Subcutaneous abdominal adipose tissue (tissue), 5 donors: ENCODE results near the gene BEST2.

Experiments
- H3K27ac ChIP-seq: one replicate; pipeline ENCODE4 v1.7.0; 2013; ENCODE audit warnings: low read depth, mild to moderate bottlenecking, inconsistent platforms, low read length, moderate library complexity
- H3K27me3 ChIP-seq, 5 donors: one replicate each; pipeline ENCODE4 v1.7.0; 2013; ENCODE audit warnings: low read length in 5 of 5, inconsistent platforms in 1 of 5; ENCODE audit not compliant: control insufficient read depth in 5 of 5, insufficient read depth in 4 of 5
- H3K36me3 ChIP-seq, 5 donors: one replicate each; pipeline ENCODE4 v1.7.0; 2013; ENCODE audit warnings: low read length in 5 of 5; ENCODE audit not compliant: control insufficient read depth in 5 of 5, insufficient read depth in 5 of 5
- H3K4me1 ChIP-seq, 5 donors: one replicate each; pipeline ENCODE4 v1.7.0; 2013; ENCODE audit warnings: low read length in 5 of 5, mild to moderate bottlenecking in 3 of 5, moderate library complexity in 1 of 5; ENCODE audit not compliant: control insufficient read depth in 5 of 5, insufficient read depth in 5 of 5
- H3K4me3 ChIP-seq, 5 donors: one replicate each; pipeline ENCODE4 v1.7.0; 2013; ENCODE audit warnings: low read length in 5 of 5, low read depth in 1 of 5
- H3K9ac ChIP-seq, 5 donors: one replicate each; pipeline ENCODE4 v1.7.0; 2013; ENCODE audit warnings: low read length in 5 of 5, mild to moderate bottlenecking in 4 of 5, moderate library complexity in 3 of 5
- H3K9me3 ChIP-seq, 5 donors: one replicate each; pipeline ENCODE4 v1.7.0; 2013; ENCODE audit warnings: low read length in 5 of 5; ENCODE audit not compliant: control insufficient read depth in 5 of 5
- donor health status: healthy.
- donor health status: healthy.
- donor health status: healthy.
- donor health status: healthy.
- donor health status: healthy.

Gene BEST2

DNA sequence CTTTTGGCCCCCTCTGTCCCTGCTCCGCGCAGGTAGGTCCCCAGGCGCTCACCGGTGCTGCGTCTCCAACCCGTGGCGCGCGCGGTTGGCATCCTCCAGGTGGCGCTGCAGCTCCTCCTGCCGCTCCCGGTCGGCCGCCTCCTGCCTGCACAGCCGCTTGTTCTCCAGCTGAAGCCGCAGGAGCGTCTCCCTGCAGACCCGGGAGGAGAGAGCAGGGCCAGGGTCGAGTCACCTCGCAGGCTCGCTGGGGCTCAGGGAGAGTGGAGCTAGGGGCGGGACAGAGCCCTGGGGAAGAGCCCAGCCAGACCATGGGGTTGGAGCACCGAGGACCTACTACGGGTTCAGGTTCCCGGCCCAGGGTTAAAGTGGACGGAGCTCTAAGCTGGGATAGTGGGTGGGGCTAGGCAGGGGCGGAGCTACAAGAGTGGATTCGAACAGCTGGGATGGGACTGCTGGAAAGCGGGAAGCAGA is 14.5 kb downstream of the BEST2 start:
- peak overlapping the region; percentile 60 for H3K27ac ChIP-seq
- H3K36me3 ChIP-seq, result peaks cover 0 to 46% (median 33%) of the 10 kb centered on the region in 5 donors

DNA sequence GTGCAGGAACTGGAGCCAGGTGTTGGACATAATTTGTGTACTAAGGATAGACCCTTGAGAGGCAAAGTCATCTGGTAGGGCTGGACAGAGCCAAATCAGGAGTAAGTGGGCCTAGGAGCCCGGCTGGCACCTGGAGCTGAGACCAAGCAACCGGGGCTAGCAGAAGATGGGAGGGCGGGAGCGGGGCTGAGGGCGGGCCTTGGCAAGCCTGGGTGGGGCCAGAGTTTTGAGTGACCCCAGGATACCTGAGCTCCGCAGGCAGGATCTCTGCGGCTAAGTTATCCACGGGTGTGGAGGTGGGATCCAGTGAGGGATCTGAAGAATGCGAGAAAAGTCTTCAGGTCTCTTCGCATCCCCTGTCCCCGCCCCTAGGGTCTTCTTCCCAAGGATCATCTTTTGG is 15.6 kb downstream of the BEST2 start:
- Histone ChIP-seq H3K4me1 (peaks cover 0 to 65% (median 50%) of the 10 kb centered on the region in 5 donors), H3K9ac (no peak overlapping the region), H3K9me3 (no peaks in the 10 kb centered on the region), H3K27ac (no peak overlapping the region), H3K27me3 (no peaks in the 10 kb centered on the region), H3K4me3 (no peak overlapping the region), H3K36me3 (peaks cover 0 to 48% (median 33%) of the 10 kb centered on the region in 5 donors)

More for the DNA sequence above, 14.5 kb downstream of the BEST2 start:
- Histone ChIP-seq H3K9ac (peak overlapping the region in 2 of 5 donors; percentile 67 to 72), H3K27me3 (no peaks in the 10 kb centered on the region), H3K4me3 (peak overlapping the region; percentile 29 to 73 (median 68)), H3K4me1 (peaks cover 0 to 61% (median 47%) of the 10 kb centered on the region in 5 donors), H3K9me3 (no peaks in the 10 kb centered on the region)

DNA sequence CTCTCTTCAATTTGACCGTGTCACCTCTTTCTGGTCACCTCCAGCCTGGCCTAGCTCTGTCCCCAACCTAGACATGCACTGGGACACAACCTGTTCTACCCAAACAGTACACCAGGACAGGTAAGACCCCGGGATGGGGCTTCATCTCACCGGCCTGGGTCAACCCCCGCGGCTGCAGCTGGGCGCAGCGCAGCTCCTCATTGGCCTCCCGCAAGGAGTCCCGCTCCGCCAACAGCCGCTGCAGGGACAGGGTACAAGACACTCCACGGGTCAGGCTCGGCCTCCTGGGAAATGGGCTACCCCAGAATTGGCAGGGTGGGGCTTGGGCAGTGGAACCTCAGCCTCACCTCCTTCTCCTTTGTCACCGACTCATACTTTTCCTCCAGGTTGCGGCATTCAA is 16.1 kb downstream of the BEST2 start:
- Histone ChIP-seq H3K27me3 (no peaks in the 10 kb centered on the region), H3K27ac (no peak overlapping the region), H3K4me1 (peaks cover 0 to 64% (median 50%) of the 10 kb centered on the region in 5 donors), H3K9ac (no peak overlapping the region), H3K36me3 (peaks cover 0 to 48% (median 33%) of the 10 kb centered on the region in 5 donors), H3K9me3 (no peaks in the 10 kb centered on the region), H3K4me3 (no peak overlapping the region)

- Histone ChIP-seq H3K4me1 (peaks cover 0 to 66% (median 62%) of the 10 kb centered on the region in 5 donors), H3K36me3 (peaks cover 0 to 44% (median 22%) of the 10 kb centered on the region in 5 donors), H3K27ac (peak overlapping the region; percentile 7), H3K4me3 (no peak overlapping the region), H3K27me3 (no peaks in the 10 kb centered on the region), H3K9me3 (no peaks in the 10 kb centered on the region), H3K9ac (no peak overlapping the region)
Observed at GRCh38 chr19:12769689-12770088, 18.1 kb downstream of the BEST2 start.

- H3K4me3 ChIP-seq, result no peak overlapping the region
- H3K9ac ChIP-seq, result peak overlapping the region in 1 of 5 donors; percentile 59
- H3K9me3 ChIP-seq, result no peaks in the 10 kb centered on the region
- peaks cover 0 to 60% (median 56%) of the 10 kb centered on the region in 5 donors for H3K4me1 ChIP-seq
- peak overlapping the region; percentile 37 for H3K27ac ChIP-seq
- H3K36me3 ChIP-seq, result peaks cover 0 to 36% (median 17%) of the 10 kb centered on the region in 5 donors
- H3K27me3 ChIP-seq, result no peaks in the 10 kb centered on the region
Observed at GRCh38 chr19:12770922-12771321, 19.3 kb downstream of the BEST2 start.

GRCh38 chr19:12772323-12772722 is 20.7 kb downstream of the BEST2 start:
- Histone ChIP-seq H3K27me3 (no peaks in the 10 kb centered on the region), H3K9ac (peak overlapping the region in 1 of 5 donors; percentile 59), H3K27ac (peak overlapping the region; percentile 84), H3K9me3 (no peaks in the 10 kb centered on the region), H3K4me3 (peak overlapping the region in 1 of 5 donors; percentile 22), H3K36me3 (peaks cover 0 to 31% (median 16%) of the 10 kb centered on the region in 5 donors), H3K4me1 (peaks cover 0 to 62% (median 54%) of the 10 kb centered on the region in 5 donors)

DNA sequence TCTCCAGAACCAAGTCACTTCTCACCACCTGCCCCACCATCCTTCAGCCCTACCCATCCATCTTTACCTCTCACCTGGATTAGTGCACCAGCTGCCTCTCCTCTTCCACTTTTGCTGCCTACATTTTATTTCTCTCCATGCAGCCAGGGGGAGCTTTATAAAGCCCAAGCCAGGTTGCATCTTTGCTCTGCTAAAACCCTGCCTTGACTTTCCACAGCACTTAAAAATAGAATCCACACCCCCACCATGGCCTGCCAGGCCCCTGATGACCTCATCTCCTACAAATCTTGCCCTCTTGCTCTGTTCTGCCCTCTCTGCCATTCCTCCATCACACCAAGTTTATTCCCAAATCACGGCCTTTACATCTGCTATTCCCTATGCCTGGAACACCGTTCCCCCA is 22.0 kb downstream of the BEST2 start:
- H3K27me3 ChIP-seq, result peaks cover 0 to 3% (median 0%) of the 10 kb centered on the region in 5 donors
- peak overlapping the region in 1 of 5 donors; percentile 87 for H3K9ac ChIP-seq
- H3K27ac ChIP-seq, result peak overlapping the region; percentile 84
- H3K36me3 ChIP-seq, result peaks cover 0 to 21% (median 9%) of the 10 kb centered on the region in 5 donors
- H3K9me3 ChIP-seq, result no peaks in the 10 kb centered on the region
- peaks cover 5 to 69% (median 66%) of the 10 kb centered on the region in 5 donors for H3K4me1 ChIP-seq
- H3K4me3 ChIP-seq, result no peak overlapping the region

DNA sequence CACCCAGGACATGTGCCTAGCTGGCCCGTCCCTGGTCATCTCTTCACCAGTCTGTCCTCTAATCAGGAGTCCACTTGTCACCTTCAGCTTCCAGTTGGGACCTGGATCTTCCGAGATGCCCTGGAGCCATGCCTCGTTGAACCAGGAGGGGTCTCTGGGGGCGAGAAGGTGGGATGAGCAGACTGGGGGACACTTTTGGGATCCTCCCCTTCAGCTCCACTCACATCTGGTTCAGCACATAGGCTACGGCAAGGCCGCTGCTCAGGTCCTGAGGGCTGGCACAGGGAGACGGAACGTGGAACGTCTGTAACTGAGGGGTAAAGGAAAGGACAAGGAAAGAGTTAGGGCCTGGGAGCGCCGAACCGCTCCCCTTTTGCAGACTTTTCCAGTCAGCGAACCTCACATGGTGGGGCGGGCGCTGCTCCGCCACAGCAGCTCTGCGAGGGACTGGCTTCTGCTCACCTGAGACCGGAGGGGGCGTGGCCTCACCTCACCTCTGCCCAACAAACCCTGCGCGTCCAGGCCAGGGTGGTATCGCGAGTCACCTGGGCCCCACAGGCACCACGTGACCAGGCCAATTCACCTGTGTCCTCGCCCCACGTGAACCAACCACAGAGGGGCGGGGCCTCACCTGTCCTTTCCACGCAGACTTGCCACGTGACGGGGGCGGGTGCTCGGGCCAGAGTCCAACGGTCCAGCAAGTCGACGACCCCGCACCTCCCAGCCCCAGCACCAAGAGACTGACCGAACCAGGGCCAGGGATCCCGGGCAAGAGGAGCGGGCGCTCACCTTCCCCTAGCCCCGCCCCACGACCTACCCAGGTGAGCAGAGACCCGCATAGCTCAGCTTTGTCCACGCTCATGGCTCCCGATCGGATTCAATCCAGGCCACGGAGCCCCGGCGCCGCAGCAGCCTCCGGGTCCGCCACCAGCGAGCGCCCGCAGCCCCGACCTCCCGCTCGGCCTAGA is 23.3 kb downstream of the BEST2 start, which contains the start of gene HOOK2:
Gene HOOK2 (minus strand): TSS at position 965 of the 968 bp plus-strand sequence. CDS start 103 bp downstream, at position 862.
- peak within 1 kb of the TSS; percentile 53 to 88 (median 76) for H3K4me3 ChIP-seq
- peaks cover 0 to 3% (median 0%) of the 10 kb centered on the region in 5 donors for H3K27me3 ChIP-seq
- H3K9me3 ChIP-seq, result no peaks in the 10 kb centered on the region
- H3K9ac ChIP-seq, result peak within 1 kb of the TSS in 4 of 5 donors; percentile 81 to 92 (median 88)
- peaks cover 5 to 78% (median 75%) of the 10 kb centered on the region in 5 donors for H3K4me1 ChIP-seq
- peaks cover 0 to 14% (median 7%) of the 10 kb centered on the region in 5 donors for H3K36me3 ChIP-seq
- H3K27ac ChIP-seq, result peak within 1 kb of the TSS; percentile 84

- Histone ChIP-seq H3K36me3 (no peaks in the 10 kb centered on the region), H3K4me1 (peaks cover 7 to 72% (median 52%) of the 10 kb centered on the region in 5 donors), H3K9me3 (no peaks in the 10 kb centered on the region), H3K4me3 (peak overlapping the region; percentile 66 to 81 (median 70)), H3K27ac (peak overlapping the region; percentile 98), H3K27me3 (peaks cover 0 to 3% (median 0%) of the 10 kb centered on the region in 5 donors), H3K9ac (peak overlapping the region in 4 of 5 donors; percentile 81 to 91 (median 82))
Observed at GRCh38 chr19:12777217-12778016, 25.8 kb downstream of the BEST2 start.
